HuH-7.5 (cell line): Measurements from ENCODE around the gene SMAD3.

Source experiments
- DNase-seq: peaks from one replicate; pipeline ENCODE4 v3.0.0; 2011; ENCODE audit warnings: low spot score

SMAD3 gene

GRCh38 chr15:67184208-67184925, 119.0 kb downstream of the SMAD3 start:
- no peak for DNase-seq

- no peak for DNase-seq
These were observed 119.6 kb downstream of the SMAD3 start for GRCh38 chr15:67185051-67185450.

- DNase-seq, result no peak
These were observed 120.3 kb downstream of the SMAD3 start for GRCh38 chr15:67185621-67186225.

GRCh38 chr15:67186226-67186649, 120.8 kb downstream of the SMAD3 start:
- peak; percentile 9 for DNase-seq

- peak; percentile 4 for DNase-seq
These were observed 121.3 kb downstream of the SMAD3 start for GRCh38 chr15:67186688-67187087.

GRCh38 chr15:67187351-67187854, 122.0 kb downstream of the SMAD3 start:
- peak; percentile 1 for DNase-seq

- DNase-seq, result peak; percentile 2
These were observed 123.3 kb downstream of the SMAD3 start for GRCh38 chr15:67188551-67189218.

GRCh38 chr15:67189326-67190051, 124.1 kb downstream of the SMAD3 start:
- peak; percentile 3 for DNase-seq

- no peak for DNase-seq
These were observed 124.9 kb downstream of the SMAD3 start for GRCh38 chr15:67190326-67190725.

- DNase-seq, result no peak
These were observed 125.4 kb downstream of the SMAD3 start for GRCh38 chr15:67190813-67191212.

GRCh38 chr15:67192185-67192820, 126.9 kb downstream of the SMAD3 start:
- DNase-seq, result peak; percentile 2

GRCh38 chr15:67193223-67193990, 128.0 kb downstream of the SMAD3 start:
- DNase-seq, result no peak

- DNase-seq, result no peak
These were observed 129.0 kb downstream of the SMAD3 start for GRCh38 chr15:67194171-67195114.

GRCh38 chr15:67195305-67195704, 129.9 kb downstream of the SMAD3 start:
- DNase-seq, result no peak

GRCh38 chr15:67196222-67196621, 130.8 kb downstream of the SMAD3 start:
- no peak for DNase-seq

- DNase-seq, result no peak
These were observed 131.4 kb downstream of the SMAD3 start for GRCh38 chr15:67196672-67197363.

- DNase-seq, result no peak
These were observed 131.9 kb downstream of the SMAD3 start for GRCh38 chr15:67197364-67197695.

- DNase-seq, result no peak
These were observed 132.9 kb downstream of the SMAD3 start for GRCh38 chr15:67198157-67198754.

GRCh38 chr15:67199391-67199790, 134.0 kb downstream of the SMAD3 start:
- no peak for DNase-seq
